ENCODE results near the gene MEA1. TPM values are rescaled to one million over a fixed set of nuclear protein-coding genes. Genes with fewer than 3 reads are reported as not detected.
A peak's percentile ranks its signal among the peaks of the same experiment; 100 is the strongest.

The MEA1 gene
- total and polyA plus RNA-seq, 2 experiments from 2014 or later = 70.5 to 205 TPM

DNA sequence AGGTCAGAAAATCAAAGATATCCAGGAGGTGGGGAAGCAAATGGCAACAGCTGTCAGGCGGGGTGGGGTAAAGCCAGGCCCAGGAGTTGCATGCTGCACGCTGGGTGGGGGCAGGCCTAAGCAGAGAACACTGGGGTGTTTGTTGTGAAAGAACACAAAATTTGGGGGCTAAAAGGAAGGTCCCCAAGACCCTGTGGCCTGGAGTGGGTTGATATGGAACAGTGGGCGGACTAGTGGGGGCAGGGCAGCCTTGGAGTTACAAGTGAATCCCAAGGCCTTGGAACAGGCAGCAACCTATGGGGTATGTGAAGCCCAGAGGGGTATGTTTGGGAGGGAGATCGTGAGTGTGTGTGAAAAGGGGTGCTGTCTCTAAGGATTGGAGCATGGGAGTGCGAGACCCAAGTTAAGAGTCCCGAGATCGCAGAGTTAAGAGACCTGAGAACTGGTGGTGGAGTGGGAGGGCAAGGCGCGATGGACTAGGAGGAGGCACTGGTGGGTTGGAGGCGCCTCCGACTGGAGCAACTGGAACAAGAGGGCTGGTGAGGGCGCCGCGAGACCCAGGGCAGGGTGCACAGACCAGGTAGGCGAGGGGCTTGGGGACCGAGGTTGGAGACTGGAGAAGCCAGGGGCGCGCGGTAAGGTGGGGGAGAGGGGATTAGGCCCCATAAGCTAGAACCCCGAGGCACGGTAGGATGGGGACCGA is 39.2 kb upstream of the MEA1 start (continued):
- no peak for TF ChIP-seq EZH2phosphoT487 (IDR thresholded peaks at IDR 0.05; ENCODE audit: unreplicated experiment)
- TF ChIP-seq ZNF462 (CRISPR knock-in tag; IDR thresholded peaks at IDR 0.05) = no peak
- TF ChIP-seq, protein P1, sequence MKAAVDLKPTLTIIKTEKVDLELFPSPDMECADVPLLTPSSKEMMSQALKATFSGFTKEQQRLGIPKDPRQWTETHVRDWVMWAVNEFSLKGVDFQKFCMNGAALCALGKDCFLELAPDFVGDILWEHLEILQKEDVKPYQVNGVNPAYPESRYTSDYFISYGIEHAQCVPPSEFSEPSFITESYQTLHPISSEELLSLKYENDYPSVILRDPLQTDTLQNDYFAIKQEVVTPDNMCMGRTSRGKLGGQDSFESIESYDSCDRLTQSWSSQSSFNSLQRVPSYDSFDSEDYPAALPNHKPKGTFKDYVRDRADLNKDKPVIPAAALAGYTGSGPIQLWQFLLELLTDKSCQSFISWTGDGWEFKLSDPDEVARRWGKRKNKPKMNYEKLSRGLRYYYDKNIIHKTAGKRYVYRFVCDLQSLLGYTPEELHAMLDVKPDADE (IDR thresholded peaks at IDR 0.05) = no peak
- no peak for TF ChIP-seq ZNF114 (CRISPR knock-in tag; IDR thresholded peaks at IDR 0.05)
- TF ChIP-seq NANOG (IDR thresholded peaks at IDR 0.05; ENCODE audit: borderline replicate concordance) = no peak
- no peak for TF ChIP-seq ZNF331 (CRISPR knock-in tag; IDR thresholded peaks at IDR 0.05; ENCODE audit: low read depth)

- Histone ChIP-seq H3F3A (replicated peaks; ENCODE audit: low read depth) (peaks cover 13% of the 10 kb centered on the region; the same call in 1 of the 2 replicates), H3K79me2 (replicated peaks; ENCODE audit: insufficient read depth) (peaks cover 7% of the 10 kb centered on the region), H3K36me3 (ENCODE audit: insufficient read depth) (peaks cover 2% of the 10 kb centered on the region; the same call in 1 of the 2 replicates), H3K9me2 (ENCODE audit: insufficient read depth) (no peaks in the 10 kb centered on the region), H3K4me3 (peak overlapping the region; percentile 88), H3K4me2 (peak overlapping the region; percentile 97), H3K27me3 (ENCODE audit: insufficient read depth) (no peaks in the 10 kb centered on the region), H4K20me1 (replicated peaks; ENCODE audit: insufficient read depth) (no peaks in the 10 kb centered on the region), H2AFZ (peak overlapping the region; percentile 83), H3K4me1 (ENCODE audit: insufficient read depth) (peaks cover 8% of the 10 kb centered on the region), H3K27ac (ENCODE audit: low read depth) (peak overlapping the region; percentile 89)
- no peaks in the 10 kb centered on the region; the same call in 2 of the 3 replicates for H3K9me3 Mint-ChIP-seq
- peaks cover 35% of the 10 kb centered on the region for H3K4me1 Mint-ChIP-seq
- H3K4me3 Mint-ChIP-seq = peak overlapping the region; percentile 87
- peaks cover 40% of the 10 kb centered on the region for H3K36me3 Mint-ChIP-seq (ENCODE audit: low read depth)
- no peak for ATAC-seq
- peaks cover 8% of the 10 kb centered on the region for H3K27me3 Mint-ChIP-seq (ENCODE audit: insufficient read depth, low read depth, poor library complexity)
- H3K27ac Mint-ChIP-seq = peak overlapping the region; percentile 95
- no peak for DNase-seq (ENCODE audit: low spot score)
- TF ChIP-seq JUNB (IDR thresholded peaks at IDR 0.05; ENCODE audit: unreplicated experiment) (no peak), ZNF331 (CRISPR knock-in tag; IDR thresholded peaks at IDR 0.05; ENCODE audit: low read depth) (no peak), STAT1 (IDR thresholded peaks at IDR 0.05; ENCODE audit: unreplicated experiment) (no peak)
Measured at GRCh38 chr6:43052225-43052841, 38.6 kb upstream of the MEA1 start.
